LoVo (cell line): Measurements from ENCODE around the gene MMP20.

ENCODE experiments used
- DNase-seq: peaks from one replicate; pipeline ENCODE4 v3.0.0-alpha.2; 2016; ENCODE audit warnings: low spot score

The MMP20 gene

DNA sequence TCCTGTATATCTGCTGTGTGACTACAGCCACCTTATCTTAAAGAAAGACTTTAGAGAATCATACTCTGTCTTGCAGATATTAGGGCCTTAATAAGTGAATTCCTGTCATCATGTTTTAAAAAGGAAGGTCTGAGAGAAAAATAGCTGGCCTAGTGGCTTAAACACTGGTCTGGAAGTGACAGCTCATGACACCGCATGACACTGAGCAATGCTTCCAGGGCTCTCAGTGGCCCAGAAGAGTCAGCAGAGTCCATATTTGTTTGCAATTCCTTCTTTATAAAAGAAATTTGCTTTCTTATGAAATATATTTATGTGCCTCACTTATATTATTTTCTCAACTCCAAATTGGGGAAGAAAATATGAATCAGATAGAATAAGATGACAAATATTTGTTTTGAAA, 33.0 kb downstream of the MMP20 start:
- no peak for DNase-seq

DNA sequence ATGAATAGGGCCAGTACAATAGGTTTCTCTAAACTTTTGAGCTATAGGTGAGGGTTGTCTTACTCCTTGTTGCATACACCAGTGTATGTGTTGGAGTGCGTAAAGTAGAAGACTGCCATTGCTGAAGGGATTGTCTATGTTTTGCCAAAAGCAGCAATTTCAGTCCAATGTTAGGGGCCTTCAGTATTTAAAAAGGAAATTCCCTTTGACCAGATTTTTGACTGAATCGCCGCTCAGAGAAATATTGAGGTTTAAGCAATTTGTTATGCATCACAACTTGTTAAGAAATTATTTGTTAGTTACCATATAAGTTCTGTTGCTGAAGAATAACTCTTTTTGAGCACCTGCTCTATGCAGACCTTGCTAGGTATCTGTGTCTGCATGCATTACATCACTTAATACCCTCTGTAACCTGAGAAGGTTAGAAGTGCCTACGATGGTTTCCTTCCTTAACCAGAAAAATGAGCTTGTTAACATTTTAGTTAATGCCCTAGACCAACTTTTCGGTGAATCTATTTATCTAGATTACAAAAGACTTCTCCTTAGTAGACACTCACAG, 33.9 kb downstream of the MMP20 start:
- DNase-seq = no peak

DNA sequence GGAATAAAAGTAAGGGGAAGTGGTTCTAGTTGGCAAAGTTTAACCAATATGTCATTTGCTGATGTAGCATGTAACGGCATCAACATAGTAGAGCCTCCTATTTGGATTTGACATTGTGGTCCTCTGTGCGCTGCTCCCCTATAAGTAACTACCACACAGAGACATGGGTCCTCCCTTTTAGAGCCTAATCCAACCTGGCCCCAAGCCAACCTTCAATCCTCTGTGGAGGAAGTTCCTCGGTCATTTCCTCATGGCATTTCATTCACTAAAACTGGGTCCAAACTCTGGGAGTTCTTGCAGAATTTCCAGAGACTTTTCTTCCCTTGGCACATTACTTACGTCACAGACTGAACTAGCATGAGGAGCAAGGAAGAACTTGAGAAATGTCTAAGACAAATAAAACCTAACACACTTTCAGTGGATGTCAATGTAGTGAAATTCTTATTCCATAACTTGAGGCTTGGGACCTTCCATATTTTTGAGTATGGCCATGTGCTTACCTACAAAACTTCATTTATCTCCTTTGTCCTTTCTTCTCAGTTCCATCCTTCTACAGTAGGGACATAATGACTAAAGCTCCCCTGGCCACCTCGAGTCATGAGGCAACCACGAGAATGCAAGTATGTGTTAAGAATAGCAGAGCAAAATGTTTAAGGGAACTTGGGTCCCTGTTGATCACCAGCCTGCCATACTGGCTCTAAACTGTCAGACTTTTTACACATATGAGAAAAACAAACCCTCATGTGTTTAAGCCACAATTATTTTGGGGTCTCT, 34.7 kb downstream of the MMP20 start:
- DNase-seq = no peak

DNA sequence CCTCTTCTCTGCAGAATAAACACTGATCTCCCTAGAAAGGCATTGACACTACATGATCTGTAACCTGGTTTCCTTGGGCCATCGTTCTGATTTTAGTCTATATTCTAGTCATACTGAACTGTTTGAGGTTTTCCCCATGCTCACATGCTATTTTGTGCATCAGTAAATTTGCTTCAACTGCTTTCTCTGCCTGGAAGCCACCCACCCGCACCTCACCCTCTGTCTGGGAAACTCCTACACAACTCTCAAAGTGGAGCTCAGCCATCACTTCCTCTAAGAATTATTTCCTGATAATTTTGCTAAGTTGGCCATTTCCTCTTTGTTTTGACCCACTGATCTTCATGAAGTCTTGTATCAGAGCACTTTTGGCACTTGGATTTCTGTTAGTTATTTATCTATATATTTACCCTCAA, 36.1 kb downstream of the MMP20 start:
- no peak for DNase-seq

DNA sequence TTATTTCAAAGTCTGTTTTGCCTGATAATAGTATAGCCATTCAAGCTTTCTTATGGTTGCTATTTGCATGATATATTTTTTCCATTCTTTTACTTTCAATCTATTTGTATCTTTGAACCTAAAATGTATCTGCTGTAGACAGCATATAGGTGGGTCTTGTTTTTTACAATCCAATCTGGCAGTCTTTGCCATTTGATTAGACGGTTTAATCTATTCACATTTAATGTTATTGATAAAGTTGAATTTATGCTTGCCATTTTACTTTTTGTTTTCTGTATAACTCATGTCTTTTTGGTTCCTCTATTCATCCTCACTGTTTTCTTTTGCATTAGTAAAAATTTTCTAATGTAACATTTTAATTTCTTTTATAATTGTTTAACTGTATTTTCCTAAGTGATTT, 37.4 kb downstream of the MMP20 start:
- DNase-seq = no peak

DNA sequence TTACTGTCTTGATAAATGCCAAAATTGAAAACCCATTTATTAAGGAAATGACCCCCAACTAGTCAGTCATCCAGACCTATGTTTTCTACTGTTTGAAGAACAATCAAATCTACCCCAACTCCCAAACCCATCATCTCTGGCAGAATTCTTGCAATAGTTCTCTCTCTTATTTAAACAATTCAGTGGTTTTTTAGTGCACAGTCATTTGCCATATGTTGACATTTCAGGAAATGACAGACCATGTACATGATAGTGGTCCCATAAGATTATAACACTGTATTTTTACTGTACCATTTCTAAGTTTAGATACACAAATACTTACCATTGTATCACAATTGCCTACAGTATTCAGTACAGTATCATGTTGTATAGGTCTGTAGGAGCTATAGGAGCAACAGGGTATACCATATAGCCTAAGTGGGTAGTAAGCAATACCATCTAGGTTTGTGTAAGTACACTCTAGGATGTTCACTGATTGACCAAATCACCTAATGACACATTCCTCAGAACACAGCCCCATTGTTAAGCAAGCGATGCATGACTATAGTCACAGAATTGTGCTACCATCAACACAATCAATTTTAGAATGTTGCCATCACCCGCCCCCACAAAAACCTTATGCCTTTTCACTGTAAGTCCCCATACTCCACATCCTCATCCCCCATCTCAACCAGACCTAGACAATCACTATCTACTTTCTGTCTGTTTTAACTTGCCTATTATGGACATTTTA, 41.8 kb downstream of the MMP20 start:
- no peak for DNase-seq

DNA sequence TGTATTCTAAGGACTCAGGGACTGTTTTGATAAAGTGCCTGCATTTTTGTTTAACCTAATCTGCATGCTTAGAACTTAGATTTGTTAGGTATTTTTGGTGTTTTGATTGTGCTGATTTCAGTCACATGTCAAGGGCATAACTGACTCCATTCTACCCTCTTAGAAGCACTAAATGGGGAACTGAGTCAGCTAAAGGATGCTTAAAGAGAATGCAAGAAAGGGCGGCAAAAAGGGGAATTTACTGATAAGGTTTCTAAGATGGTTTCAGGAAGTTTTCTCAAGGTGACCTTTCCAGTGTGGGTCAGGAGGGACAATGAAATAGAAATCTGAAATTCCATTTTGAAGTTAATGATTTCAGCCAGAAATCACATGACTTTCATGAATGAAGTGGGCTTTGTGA, 43.0 kb downstream of the MMP20 start:
- DNase-seq = no peak

DNA sequence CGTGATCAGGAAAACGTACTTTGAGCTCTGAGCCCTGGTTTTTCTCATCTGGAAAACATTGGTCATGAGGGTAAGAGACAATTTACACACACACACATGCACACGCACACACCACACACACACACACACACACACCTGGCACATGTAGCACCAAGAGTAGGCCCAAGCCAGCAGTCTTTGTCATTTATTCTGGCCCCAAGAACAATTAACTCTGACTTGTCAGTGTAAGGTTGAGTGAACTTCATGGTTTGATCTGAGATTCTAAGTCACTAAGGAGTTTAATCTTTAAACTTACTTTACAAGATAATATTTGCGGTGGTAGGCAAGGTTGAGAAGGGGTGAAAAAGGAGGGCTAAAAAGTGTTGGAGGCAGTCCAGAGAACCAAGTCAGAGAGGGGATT, 44.1 kb downstream of the MMP20 start:
- no peak for DNase-seq

DNA sequence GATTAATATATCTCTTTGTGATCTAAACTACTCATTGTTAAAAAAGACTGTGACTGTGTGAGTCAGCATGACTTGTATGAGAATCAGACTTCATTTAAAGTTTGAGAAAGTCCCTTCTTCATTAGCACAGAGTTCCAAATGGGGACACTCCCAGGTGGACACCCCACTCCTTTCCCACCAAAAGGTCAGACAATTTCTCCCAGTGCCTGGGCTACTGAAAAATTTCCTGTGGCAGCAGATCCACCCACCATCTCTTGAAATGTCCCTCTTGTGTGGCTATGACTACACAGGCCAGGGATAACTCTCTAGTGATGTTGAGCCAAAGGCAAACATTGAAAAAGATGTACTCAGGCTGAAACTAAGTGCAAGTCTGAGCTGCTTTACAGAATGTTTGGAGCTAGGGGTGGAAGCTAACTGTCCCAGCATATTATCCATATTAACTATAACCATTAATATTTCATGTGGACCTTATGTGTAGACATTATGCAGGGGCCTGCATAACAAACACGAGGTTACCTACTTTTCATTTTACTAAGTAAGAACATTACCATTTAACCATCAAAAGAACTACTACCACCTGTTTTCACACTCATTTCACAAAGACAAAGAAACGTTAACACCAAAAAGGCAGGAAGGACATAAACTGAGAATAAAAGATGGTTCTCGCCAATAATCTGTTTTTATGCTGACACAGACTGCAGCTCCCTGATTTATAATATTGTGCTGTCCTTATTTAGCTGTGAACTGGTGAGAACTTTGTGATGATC, 44.8 kb downstream of the MMP20 start:
- DNase-seq = no peak

DNA sequence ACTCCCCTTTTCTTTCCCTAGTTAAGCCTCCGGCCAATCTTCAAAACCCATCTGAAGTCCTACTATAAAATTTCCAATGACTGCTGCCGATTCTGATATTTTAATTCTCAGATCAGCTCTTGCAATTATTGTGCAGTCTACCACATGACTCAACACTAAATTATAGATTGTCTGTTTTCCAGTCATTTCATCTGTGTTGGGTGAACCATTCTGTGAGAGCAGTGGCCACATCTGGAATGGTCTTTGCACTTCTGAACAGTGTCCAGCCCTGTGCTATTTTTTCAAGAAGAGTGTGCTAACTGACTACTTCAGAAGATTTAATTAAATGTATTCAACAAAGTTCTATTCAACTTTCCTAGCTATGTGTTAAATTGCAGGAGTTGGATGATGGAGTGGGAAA, 47.4 kb downstream of the MMP20 start:
- no peak for DNase-seq

DNA sequence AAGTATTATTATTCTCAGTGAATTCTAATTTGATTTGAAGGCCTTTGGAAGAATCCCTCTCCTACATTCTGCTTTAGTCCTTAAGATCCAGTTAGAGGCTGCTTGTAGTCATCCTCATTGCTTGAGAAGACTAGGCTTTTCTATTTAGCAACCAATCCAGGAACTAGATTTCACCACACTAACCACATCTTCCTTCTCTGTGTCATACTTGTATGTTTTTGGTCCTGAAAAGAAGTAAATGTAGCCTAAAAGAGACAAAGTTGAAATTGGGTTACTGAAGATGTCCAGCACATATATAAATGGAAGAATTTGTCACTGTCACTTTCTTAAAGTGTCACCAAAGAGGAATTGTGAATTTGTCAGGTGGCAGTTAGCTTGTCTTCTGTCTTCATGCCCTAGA, 48.0 kb downstream of the MMP20 start:
- no peak for DNase-seq

DNA sequence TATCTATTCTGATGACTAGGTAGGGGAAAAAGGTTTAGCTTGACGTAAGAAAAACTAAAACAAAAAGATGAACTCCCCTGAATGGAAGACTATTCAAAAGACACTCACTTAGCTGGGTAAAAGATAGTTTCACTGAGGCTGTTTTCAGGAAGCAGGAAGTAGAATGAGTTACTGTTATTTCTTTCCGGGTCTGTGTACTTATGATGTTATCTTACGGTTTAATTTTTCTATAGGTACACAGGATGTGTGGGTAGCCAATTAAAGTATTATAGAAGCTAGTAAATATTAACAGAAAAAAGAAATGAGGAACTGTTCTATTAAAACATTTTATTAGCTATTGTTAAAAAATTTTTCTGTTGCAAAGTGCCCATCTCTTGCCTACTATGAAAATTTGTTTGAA, 48.8 kb downstream of the MMP20 start:
- no peak for DNase-seq

DNA sequence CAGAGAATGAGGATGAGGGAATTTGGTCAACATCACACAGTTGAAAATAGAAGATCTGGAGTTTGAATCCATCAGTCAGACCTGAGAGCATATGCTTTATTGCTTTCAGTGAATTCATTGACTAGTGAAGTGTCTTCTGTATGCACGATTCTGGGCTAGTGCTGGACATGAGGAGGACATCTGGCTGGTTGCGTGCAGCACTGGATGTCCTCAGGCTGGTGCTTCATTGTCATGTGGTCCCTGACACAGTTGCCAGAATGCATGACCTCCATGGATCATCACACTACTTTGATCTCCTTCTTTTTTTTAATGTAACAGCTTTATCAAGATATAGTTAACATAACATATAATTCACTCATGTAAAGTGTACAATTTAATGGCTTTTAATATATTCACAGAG, 50.1 kb downstream of the MMP20 start:
- DNase-seq = no peak

DNA sequence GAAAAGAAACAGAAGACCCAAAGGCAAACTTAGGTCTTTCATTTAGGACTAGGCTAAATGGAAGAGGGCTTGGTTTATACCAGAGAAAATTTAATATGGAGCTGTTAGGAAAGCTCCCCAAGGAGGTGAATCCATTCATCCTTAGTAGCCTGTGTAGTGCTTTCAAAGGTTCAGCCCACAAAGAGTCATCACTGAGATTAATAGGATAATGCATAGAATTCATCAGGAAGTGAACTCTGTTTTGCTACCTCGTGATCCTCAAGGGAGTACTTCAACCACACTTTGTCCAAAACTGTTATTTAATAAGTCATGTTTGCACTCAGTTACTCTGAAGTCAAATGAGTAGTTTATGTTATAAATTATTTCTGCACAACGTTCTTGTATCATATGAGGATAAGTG, 51.3 kb downstream of the MMP20 start:
- DNase-seq = no peak

DNA sequence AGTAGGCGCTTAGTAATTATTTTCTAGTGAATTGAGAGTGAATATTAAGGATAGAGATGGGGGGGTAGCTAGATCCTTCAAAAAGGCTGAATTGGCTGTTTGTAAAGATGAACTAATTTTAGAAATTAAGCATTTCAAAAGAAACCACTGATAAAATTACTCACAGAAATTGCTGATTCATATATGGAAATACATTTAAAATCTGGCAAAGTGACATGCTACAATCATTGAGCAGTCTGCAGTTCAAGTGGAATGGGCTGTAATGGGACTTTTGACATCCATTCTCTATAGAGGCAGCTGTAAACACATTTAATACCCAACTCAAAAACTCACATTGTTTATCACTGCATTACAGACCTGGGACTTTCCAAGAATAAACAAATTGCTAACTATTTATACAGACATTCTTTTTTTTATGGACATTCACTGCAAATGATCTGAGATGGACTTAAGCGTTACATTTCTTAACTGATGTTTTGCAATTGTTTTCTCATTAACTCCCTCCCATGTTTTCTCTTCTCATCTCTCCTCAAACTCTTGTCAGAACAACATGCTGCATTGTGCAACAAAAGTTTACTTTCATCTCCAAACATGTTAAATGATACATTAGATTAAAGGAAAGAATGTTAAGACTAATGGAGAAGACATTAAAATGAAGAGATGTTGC, 52.4 kb downstream of the MMP20 start:
- DNase-seq = no peak

DNA sequence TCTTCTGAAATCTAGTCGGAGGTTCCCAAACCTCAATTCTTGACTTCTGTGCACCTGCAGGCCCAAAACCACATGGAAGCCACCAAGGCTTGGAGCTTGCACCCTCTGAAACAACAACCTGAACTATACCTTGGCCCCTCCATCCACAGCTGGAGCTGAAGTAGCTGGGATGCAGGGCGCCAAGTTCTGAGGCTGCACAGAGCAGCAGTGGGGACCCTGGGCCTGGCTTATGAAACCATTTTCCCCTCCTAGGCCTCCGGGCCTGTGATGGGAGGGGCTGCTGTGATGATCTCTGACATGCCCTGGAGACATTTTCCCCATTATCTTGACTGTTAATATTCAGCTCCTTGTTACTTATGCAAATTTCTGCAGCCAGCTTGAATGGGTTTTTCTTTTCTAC, 56.3 kb downstream of the MMP20 start:
- DNase-seq = no peak

DNA sequence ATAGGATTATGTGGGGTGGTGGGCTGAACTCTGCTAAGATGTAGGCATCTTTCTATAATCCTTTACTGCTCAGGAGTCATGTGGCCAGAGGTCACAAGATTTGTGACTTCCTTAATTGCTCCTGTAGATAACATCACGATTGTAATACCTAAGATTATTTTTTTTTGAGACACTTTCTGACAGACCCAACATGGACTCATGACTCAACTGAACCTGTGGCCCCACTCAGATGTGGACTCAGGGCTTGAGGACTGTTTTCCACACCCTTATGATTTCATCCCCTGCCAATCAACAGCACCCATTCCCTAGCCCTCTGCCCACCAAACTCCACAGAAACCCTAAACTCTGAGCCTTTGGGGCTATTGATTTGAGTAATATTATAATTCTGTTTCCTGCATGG, 59.0 kb downstream of the MMP20 start:
- DNase-seq = no peak

DNA sequence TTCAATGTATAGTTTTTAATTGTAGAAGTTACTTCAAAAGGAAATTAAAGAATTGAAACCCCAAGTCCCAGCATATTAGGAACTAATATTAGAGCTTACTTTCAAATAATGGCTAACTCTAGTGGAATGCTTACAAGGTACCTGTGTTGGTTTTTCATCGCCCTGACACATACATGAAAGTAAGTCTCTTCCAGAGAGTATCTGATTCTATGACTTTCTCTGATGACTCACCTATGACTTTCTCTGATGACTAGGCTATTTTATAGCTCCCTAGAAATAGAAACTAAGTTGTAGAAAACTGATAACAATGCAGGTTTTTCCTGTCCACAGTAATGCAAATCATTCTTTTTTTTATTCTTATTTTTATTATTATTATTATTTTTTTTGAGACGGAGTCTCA, 61.0 kb downstream of the MMP20 start:
- DNase-seq = peak; percentile 83

DNA sequence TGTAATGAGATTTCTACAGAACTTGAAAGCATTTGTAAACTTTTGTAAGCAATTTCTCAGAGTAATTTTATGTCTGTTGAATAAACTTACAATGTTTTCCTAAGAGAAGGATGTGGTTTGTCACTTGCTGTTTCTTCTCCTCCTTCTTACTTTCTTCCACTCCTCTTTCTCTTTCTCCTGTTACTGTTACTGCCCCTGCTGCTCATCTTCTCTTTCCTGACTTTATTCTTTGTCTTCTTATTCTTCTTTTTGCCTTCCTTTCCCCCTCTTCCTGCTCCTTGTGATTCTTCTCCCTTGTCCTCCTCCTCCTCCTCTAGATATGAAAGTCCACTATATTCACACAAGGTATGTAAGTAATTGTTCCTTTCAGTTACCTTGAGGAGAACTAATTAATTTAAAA, 63.5 kb downstream of the MMP20 start:
- no peak for DNase-seq

DNA sequence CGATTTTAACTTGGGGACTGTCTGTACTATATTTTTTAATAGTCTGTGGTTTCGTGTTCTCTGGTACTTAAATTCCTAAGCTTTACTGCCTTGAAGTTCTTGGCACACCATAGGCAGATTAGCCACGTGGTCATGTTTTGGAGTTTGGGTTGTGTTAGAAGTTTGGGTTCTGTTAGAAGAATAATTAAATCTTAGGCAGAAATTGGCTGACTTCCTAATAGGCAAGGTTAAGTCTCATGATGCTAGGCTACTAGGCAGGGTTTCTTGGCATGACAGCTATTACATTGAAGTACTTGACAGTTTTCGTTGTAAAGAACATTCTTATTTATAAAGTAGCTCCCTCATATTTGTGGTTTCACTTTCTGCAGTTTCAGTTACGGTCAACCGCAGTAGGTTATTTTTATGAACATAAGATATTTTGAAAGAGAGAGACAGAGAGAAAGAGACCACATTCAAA, 64.5 kb downstream of the MMP20 start:
- peak; percentile 43 for DNase-seq

DNA sequence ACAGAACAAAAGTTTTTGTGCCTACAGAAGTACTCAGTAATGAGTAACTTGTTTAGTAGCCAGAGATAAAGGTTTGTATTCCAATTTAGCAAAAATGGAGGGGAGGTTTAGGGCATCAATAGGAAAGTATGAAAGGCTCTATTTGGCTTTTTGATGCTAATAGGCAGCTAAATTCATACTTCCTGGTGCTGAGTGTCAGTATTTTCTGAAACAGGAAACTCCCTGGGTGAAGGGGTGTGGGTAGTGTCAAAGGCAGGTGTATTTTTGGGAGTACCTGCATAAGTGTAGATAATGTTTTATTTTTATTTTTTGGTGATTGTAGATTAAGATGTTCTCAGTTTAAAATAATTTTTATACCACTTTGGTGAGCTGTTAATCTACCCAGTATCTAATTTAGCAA, 65.3 kb downstream of the MMP20 start:
- no peak for DNase-seq

DNA sequence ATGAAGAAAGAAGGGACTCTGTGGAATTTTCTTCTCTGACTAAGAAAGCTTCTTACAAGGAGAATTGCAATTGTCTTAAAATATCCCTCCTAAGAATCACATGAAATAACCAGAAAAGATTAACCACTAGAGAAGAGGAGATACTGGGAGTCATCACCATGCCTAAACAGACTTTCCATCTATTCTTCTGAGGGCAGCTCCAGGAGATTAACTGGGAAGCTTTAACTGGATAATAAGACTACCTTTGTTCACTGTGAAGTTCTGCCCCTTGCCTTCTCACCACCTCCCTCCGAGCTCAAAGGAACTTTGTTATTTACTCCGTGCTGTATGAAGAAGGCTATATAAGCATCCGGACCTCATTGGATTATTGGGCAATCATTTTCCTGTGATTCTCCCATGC, 70.0 kb downstream of the MMP20 start:
- DNase-seq = no peak
